Parathyroid adenoma (tissue), 2 donors: ENCODE results near the gene CNTNAP2.

Experiments
- H2AFZ ChIP-seq: fragments of 300-600 bp; sonication (generic); one replicate; pipeline ENCODE4 v1.7.0; 2017; ENCODE audit warnings: antibody characterized with exemption, mild to moderate bottlenecking
- H3K27ac ChIP-seq: fragments of 300-600 bp; sonication (generic); one replicate; pipeline ENCODE4 v1.7.0; 2017
- H3K27me3 ChIP-seq: fragments of 300-600 bp; sonication (generic); one replicate; pipeline ENCODE4 v1.7.0; 2017; ENCODE audit warnings: low read length; ENCODE audit not compliant: control insufficient read depth, insufficient read depth
- H3K36me3 ChIP-seq: fragments of 300-600 bp; sonication (generic); one replicate; pipeline ENCODE4 v1.7.0; 2017; ENCODE audit warnings: low read length; ENCODE audit not compliant: control insufficient read depth, insufficient read depth
- H3K4me1 ChIP-seq: fragments of 300-600 bp; sonication (generic); one replicate; pipeline ENCODE4 v1.7.0; 2017; ENCODE audit warnings: control low read depth
- H3K4me2 ChIP-seq: fragments of 300-600 bp; sonication (generic); one replicate; pipeline ENCODE4 v1.7.0; 2017; ENCODE audit warnings: low read length
- H3K4me3 ChIP-seq: fragments of 300-600 bp; sonication (generic); one replicate; pipeline ENCODE4 v1.7.0; 2017; ENCODE audit warnings: low read depth, low read length
- H3K79me2 ChIP-seq: fragments of 300-600 bp; sonication (generic); one replicate; pipeline ENCODE4 v1.7.0; 2017; ENCODE audit warnings: control low read depth
- H3K9ac ChIP-seq: fragments of 300-600 bp; sonication (generic); one replicate; pipeline ENCODE4 v1.7.0; 2017; ENCODE audit warnings: mild to moderate bottlenecking
- H3K9me3 ChIP-seq: fragments of 300-600 bp; sonication (generic); one replicate; pipeline ENCODE4 v1.7.0; 2017; ENCODE audit warnings: low read length; ENCODE audit not compliant: control insufficient read depth
- TF ChIP-seq, protein P1 (sequence below): fragments of 300-600 bp; sonication (generic); IDR thresholded peaks from one replicate; pipeline ENCODE4 v1.7.0; 2017; ENCODE audit warnings: antibody characterized with exemption, mild to moderate bottlenecking
- donor health status: primary hyperparathyroidism.

Gene CNTNAP2

DNA sequence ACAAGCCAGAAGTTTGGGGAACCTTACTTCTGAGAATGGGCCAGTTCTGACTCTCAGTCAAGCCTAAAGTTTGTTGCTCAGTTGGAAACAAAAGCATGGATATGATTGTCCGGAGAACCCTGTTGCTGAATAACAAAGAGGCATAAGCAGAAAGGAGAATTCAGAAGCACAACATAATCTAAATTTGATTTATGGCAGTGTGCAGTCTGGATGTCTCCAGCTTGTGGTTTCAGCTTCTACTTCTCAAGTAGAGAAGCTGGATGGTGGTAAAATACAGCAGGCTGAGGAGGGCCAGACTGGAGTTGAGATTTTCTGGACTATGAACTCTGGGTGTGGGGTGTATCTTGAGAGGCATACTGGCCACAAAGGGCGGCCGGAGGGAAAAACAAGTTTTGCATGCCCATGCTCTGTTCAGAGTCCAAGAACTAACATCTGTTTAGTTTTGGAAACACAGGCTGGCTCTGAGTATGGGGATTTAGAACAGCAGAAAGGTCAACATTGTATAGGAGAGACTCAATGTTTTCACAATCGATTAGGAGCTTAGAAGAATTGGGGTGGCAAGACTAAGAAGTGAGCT is 592.9 kb downstream of the CNTNAP2 start:
- Histone ChIP-seq H3K27me3 (no peaks in the 10 kb centered on the region), H3K4me3 (no peak overlapping the region), H3K4me2 (no peak overlapping the region), H3K9me3 (no peaks in the 10 kb centered on the region), H2AFZ (no peak overlapping the region), H3K4me1 (no peaks in the 10 kb centered on the region), H3K9ac (no peak overlapping the region), H3K27ac (no peak overlapping the region), H3K79me2 (no peaks in the 10 kb centered on the region), H3K36me3 (no peaks in the 10 kb centered on the region)
- TF ChIP-seq, protein P1, sequence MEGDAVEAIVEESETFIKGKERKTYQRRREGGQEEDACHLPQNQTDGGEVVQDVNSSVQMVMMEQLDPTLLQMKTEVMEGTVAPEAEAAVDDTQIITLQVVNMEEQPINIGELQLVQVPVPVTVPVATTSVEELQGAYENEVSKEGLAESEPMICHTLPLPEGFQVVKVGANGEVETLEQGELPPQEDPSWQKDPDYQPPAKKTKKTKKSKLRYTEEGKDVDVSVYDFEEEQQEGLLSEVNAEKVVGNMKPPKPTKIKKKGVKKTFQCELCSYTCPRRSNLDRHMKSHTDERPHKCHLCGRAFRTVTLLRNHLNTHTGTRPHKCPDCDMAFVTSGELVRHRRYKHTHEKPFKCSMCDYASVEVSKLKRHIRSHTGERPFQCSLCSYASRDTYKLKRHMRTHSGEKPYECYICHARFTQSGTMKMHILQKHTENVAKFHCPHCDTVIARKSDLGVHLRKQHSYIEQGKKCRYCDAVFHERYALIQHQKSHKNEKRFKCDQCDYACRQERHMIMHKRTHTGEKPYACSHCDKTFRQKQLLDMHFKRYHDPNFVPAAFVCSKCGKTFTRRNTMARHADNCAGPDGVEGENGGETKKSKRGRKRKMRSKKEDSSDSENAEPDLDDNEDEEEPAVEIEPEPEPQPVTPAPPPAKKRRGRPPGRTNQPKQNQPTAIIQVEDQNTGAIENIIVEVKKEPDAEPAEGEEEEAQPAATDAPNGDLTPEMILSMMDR = no peak

- no peak overlapping the region for H3K4me2 ChIP-seq
- H3K4me3 ChIP-seq = no peak overlapping the region
- no peak overlapping the region for H3K9ac ChIP-seq
- H3K79me2 ChIP-seq = no peaks in the 10 kb centered on the region
- no peak overlapping the region for H2AFZ ChIP-seq
- H3K9me3 ChIP-seq = no peaks in the 10 kb centered on the region
- no peak overlapping the region for H3K27ac ChIP-seq
- H3K4me1 ChIP-seq = no peaks in the 10 kb centered on the region
- H3K36me3 ChIP-seq = no peaks in the 10 kb centered on the region
- H3K27me3 ChIP-seq = no peaks in the 10 kb centered on the region
- TF ChIP-seq, protein P1 = no peak
These were observed 596.6 kb downstream of the CNTNAP2 start for GRCh38 chr7:146713205-146713604.

- H3K79me2 ChIP-seq = no peaks in the 10 kb centered on the region
- H2AFZ ChIP-seq = no peak overlapping the region
- no peak overlapping the region for H3K4me2 ChIP-seq
- H3K4me1 ChIP-seq = no peaks in the 10 kb centered on the region
- TF ChIP-seq, protein P1 = no peak
- no peak overlapping the region for H3K9ac ChIP-seq
- no peak overlapping the region for H3K4me3 ChIP-seq
- no peaks in the 10 kb centered on the region for H3K36me3 ChIP-seq
- no peaks in the 10 kb centered on the region for H3K9me3 ChIP-seq
- no peak overlapping the region for H3K27ac ChIP-seq
- H3K27me3 ChIP-seq = no peaks in the 10 kb centered on the region
These were observed 597.3 kb downstream of the CNTNAP2 start for GRCh38 chr7:146713934-146714333.

- H2AFZ ChIP-seq = no peak overlapping the region
- H3K4me3 ChIP-seq = no peak overlapping the region
- no peaks in the 10 kb centered on the region for H3K79me2 ChIP-seq
- no peaks in the 10 kb centered on the region for H3K4me1 ChIP-seq
- no peaks in the 10 kb centered on the region for H3K9me3 ChIP-seq
- TF ChIP-seq, protein P1 = no peak
- H3K27ac ChIP-seq = no peak overlapping the region
- no peak overlapping the region for H3K9ac ChIP-seq
- no peak overlapping the region for H3K4me2 ChIP-seq
- no peaks in the 10 kb centered on the region for H3K36me3 ChIP-seq
- H3K27me3 ChIP-seq = no peaks in the 10 kb centered on the region
These were observed 603.6 kb downstream of the CNTNAP2 start for GRCh38 chr7:146720195-146720594.

GRCh38 chr7:146722986-146723385 is 606.4 kb downstream of the CNTNAP2 start:
- TF ChIP-seq, protein P1 = no peak
- no peak overlapping the region for H2AFZ ChIP-seq
- H3K4me1 ChIP-seq = no peaks in the 10 kb centered on the region
- H3K4me2 ChIP-seq = no peak overlapping the region
- H3K27me3 ChIP-seq = no peaks in the 10 kb centered on the region
- no peaks in the 10 kb centered on the region for H3K9me3 ChIP-seq
- no peak overlapping the region for H3K9ac ChIP-seq
- H3K4me3 ChIP-seq = no peak overlapping the region
- no peaks in the 10 kb centered on the region for H3K79me2 ChIP-seq
- no peak overlapping the region for H3K27ac ChIP-seq
- no peaks in the 10 kb centered on the region for H3K36me3 ChIP-seq
